ENCODE data around the gene ZNF772. TPM values are rescaled to one million over a fixed set of nuclear protein-coding genes. Genes with fewer than 3 reads are reported as not detected.
"Not testable (repeated sequence)": the region's sequence is repeated elsewhere in the genome, so short reads cannot be mapped to it uniquely, and the experiment has no call there.

ZNF772 gene
- total RNA-seq: 12.5 TPM

DNA sequence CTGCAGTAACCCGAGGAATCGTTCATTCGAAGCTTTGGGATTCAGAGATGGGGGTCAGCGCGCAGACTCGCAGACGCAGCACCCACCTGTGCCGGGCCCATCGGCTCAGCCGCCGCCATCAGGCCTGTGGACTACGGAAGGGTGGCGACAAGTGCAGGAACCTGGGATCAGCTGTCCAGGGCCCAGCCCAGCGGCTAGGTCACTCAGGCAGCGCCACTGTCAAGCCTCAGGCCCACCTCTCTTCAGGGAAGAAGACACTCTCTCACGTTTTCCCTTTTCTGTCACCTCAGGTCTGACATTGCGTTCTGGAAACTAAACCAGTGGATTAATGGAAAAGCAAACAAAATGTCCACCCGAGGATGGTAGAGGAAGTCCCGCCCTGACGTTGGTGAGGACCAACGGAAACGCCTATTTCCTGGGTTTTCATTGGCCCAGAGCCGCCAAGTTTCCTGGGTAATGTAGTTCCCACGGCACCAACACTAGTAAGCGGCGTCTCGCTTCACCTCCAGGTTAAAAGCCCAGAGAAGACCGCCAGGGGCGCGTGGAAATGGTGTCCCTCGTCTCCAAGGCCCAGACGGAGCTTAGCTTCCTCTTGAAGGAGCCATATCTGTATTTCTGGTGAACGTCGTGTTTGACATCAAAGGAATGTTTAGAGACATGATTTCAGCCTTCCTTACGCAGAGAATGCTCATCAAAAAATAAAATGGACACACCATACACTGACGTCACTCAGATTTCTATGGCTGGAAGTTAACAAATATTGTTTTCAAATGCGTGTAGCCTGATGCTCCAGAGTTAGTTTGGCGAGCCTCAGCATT is at the start of gene ZNF772:
Gene ZNF772, minus strand, starts transcription at position 376 of the 818 bp plus-strand sequence. Its CDS starts 257 bp downstream, at position 119.
- DNase-seq (ENCODE audit: low spot score): peak; percentile 90
- intact Hi-C loops (cut with DNase I): no loop called here
- ATAC-seq: peak; percentile 100

DNA sequence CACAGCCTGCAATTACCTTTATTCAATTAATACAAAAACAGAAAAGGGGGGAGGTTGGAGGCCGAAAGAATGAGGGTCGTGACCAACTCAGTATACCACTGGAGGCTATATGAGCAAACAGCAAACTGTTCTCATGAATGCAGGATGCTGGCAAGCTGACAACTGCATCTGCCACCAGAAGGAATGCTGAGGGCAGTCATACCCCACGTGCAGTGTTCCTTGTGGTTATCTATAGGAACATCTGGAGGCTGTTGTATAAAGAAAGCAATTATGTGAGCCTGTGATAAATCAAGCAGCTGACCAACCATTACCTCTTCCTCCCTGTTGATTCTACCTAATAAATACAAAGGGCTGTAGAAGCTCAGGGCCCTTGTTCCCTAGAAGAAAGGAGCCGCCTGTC is 40.7 kb upstream of the ZNF772 start:
- intact Hi-C loops (cut with DNase I); DNase-seq (ENCODE audit: low spot score); ATAC-seq: not testable (repeated sequence)

DNA sequence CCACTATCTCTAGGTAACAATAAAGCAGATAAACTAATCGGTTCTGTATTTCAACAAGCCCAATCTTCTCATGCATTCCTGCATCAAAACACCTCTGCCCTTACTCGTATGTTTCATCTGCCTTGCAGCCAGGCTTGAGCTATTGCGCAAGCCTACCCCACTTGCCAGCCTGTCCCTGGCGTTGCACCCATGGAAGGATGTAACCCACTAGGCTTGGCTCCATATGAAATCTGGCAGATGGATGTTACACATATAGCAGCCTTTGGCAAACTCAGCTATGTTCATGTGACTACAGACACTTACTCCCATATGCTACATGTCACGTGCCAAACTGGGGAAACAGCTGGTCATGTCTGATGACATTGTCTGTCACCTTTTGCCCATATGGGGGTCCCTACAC is 37.9 kb upstream of the ZNF772 start:
- intact Hi-C loops (cut with DNase I): no loop called here
- DNase-seq (ENCODE audit: low spot score) (no peak), ATAC-seq (no peak)

DNA sequence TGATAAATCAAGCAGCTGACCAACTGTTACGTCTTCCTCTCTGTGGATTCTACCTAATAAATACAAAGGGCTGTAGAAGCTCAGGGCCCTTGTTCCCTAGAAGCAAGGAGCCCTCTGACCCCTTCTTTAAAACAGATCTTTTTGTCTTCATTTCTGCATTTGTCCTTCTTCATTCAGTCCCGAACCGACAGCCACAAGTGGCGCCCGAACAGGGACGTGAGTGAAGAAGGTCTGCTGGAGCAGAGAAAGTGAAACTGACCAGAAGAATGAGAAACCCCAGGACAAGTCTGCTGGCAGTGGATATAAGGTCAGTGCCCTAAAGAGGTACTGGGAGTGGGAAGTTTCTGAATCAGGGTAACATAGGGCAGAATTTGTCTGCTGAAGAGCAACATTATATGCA is 35.5 kb upstream of the ZNF772 start:
- DNase-seq (ENCODE audit: low spot score): no peak
- intact Hi-C loops (cut with DNase I): no loop called here

DNA sequence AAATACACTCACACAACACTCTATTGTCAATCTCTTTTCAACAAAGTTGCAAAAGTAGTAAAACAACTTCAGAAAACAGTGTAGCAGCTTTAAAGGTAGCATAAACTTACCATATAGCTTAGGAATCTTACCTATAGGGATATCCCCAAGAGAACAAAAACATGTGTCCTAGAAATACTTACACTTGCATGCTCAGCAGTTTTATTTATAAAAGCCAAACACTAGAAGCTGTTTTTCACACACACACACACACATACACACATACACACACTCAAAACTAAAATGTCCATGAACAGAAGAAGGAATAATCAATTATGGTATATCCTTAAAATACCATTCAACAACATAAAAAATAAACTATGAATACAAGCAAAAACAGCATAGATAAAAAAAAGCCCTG is 34.1 kb upstream of the ZNF772 start:
- ATAC-seq (no peak), DNase-seq (ENCODE audit: low spot score) (no peak)
- intact Hi-C loops (cut with DNase I): no loop called here

More for the DNA sequence above, 35.5 kb upstream of the ZNF772 start:
- ATAC-seq: no peak

DNA sequence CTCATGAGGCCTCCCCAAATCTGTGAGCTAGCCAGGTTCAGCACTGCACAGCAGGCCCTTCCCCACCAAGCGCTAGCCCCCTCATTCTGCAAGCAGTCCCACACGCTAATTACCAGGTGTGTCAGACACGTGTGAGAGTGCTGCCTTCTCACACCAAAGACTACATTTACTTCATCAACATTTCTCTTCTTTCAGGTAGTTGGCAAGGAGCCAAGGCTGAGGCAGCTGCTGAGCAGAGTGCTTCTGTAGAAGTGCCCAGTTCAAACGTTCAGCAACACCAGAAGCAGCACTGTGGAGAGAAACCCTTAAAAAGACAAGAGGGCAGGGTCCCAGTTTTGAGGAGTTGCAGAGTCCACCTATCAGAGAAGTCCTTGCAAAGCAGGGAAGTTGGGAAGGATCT is 28.8 kb upstream of the ZNF772 start:
- DNase-seq (ENCODE audit: low spot score): no peak
- intact Hi-C loops (cut with DNase I): no loop called here
- ATAC-seq: no peak

DNA sequence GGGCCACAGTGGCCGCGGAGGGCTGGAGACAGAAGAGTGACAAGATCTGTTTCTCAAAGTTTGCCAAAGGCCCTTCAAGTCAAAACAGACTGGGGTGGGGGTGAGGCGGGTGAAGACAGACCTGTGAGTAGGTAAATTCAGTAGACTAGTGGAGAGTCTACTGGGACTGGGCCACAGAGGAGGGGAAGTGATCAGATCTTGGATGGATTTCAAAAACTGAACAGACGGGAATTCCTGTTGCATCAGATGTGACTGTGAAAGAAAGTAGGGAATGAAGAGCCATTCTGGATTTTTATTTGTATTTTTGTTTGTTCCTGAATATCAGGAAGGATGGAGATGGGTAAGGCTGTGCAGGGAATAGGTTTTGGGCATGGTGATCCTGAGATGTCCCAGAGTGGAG is 23.0 kb upstream of the ZNF772 start:
- intact Hi-C loops (cut with DNase I); DNase-seq (ENCODE audit: low spot score): not testable (repeated sequence)
- peak; percentile 20 for ATAC-seq

DNA sequence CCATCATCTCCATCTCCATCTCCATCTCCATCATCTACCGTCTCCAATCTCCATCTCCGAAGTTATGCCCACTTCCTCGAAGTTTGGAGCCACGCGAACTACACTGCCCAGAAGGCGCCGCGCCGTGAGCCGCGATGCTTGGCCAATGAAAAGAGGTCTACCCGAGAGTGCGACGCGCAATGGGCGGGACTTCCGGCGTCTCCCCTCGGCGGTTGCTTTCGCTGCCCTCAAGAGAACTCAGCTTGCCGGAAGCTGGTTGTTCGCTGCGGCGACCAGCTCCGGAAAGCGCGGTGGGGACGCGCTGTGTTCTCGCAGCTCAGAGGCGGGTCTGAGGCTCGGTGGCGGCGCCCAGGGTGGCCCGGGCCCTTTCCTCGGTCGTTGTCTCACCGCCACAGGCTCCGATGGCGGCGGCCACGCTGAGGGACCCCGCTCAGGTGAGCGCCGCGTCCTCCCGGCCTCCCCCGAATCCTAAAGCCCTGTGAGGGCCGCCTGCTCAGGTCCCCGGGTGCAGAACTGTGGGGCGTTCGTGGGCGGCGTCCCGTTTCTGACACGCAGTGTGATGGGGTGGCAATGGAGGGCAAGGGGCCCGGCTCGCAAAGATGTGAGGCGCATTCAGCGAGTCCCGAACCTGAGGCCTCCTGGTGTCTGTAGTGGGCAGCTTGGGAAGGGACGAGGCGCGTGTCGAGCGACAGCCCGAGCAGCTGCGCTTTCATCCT is 22.5 kb upstream of the ZNF772 start, which contains the start of gene ZNF773:
Gene ZNF773, plus strand, starts transcription at position 259 of the 716 bp plus-strand sequence. Its CDS starts 143 bp downstream, at position 402.
- intact Hi-C loops (cut with DNase I): not testable (repeated sequence)
- DNase-seq (ENCODE audit: low spot score) (peak; percentile 96), ATAC-seq (peak; percentile 100)

DNA sequence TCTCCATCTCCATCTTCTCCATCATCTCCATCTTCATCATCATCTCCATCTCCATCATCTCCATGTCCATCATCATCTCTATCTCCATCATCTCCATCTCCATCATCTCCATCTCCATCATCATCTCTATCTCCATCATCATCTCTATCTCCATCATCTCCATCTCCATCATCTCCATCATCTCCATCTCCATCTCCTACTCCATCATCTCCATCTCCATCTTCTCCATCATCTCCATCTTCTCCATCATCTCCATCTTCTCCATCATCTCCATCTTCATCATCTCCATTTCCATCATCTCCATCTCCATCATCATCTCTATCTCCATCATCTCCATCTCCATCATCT is 21.9 kb upstream of the ZNF772 start:
- ATAC-seq; intact Hi-C loops (cut with DNase I); DNase-seq (ENCODE audit: low spot score): not testable (repeated sequence)

DNA sequence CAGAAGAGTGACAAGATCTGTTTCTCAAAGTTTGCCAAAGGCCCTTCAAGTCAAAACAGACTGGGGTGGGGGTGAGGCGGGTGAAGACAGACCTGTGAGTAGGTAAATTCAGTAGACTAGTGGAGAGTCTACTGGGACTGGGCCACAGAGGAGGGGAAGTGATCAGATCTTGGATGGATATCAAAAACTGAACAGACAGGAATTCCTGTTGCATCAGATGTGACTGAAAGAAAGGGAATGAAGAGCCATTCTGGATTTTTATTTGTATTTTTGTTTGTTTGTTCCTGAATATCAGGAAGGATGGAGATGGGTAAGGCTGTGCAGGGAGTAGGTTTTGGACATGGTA is 10.9 kb upstream of the ZNF772 start:
- intact Hi-C loops (cut with DNase I); DNase-seq (ENCODE audit: low spot score): not testable (repeated sequence)
- peak; percentile 18 for ATAC-seq

DNA sequence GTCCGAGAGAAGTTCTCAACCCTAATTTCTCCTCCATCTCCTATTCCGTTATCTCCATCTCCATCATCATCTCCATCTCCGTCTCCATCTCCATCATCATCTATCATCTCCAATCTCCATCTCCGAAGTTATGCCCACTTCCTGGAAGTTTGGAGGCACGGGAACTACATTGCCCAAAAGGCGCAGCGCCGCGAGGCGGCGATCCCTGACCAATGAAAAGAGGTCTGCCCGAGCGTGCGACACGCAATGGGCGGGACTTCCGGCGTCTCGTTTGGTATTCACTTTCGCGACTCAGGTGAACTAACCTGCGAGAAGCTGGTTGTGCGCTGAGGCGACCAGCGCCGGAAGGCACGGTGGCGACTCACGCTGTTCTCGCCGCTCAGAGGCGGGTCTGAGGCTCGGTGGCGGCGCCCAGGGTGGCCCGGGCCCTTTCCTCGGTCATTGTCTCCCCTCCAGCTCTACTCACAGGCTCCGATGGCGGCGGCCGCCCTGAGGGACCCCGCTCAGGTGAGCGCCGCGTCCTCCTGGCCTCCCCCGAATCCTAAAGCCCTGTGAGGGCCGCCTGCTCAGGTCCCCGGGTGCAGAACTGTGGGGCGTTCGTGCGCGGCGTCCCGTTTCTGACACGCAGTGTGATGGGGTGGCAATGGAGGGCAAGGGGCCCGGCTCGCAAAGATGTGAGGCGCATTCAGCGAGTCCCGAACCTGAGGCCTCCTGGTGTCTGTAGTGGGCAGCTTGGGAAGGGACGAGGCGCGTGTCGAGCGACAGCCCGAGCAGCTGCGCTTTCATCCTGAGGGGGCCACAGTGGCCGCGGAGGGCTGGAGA is 10.3 kb upstream of the ZNF772 start, which contains the start of gene ZNF419:
Gene ZNF419, plus strand, starts transcription at position 274 of the 822 bp plus-strand sequence. Its CDS starts 201 bp downstream, at position 475.
- intact Hi-C loops (cut with DNase I): not testable (repeated sequence)
- DNase-seq (ENCODE audit: low spot score) (peak; percentile 94), ATAC-seq (peak; percentile 100)

DNA sequence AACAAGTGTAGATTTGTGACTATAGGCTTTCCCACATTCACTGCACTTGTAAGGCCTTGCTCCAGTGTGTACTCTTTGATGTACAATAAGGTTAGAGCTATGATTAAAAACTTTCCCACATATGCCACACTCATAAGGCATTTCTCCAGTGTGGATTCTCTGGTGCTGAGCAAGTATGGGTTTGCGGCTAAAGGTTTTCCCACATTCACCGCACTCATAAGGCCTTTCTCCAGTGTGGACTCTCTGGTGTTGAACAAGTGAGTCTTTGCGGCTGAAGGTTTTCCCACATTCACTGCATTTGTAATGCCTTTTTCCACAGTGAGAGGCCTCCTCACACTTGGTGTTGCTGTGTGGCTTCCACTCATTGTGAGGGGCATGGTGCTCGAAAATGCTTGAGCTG is 3.7 kb downstream of the ZNF772 start:
- intact Hi-C loops (cut with DNase I): no loop called here
- no peak for DNase-seq (ENCODE audit: low spot score)
- ATAC-seq: no peak

DNA sequence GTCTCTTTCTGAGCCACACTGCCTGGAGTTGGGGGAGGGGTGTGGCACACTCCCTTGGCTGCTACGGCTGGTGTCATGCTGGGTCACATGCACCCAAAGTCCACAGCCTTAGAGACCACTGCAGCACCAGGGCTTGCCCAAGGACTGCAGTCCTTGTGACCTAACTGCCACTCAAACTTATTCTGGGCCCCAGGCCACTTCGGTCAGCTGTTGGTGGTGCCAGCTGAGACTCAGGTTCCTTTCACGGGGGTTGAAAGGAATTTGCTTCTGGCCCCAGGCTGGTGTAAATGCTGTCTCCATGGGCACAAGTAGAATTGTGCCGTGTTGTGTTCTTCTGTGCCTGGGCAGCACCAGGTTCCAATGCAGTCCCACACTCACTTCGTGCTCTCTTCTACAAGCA is 10.9 kb downstream of the ZNF772 start:
- ATAC-seq (no peak), DNase-seq (ENCODE audit: low spot score) (no peak)
- intact Hi-C loops (cut with DNase I): no loop called here

DNA sequence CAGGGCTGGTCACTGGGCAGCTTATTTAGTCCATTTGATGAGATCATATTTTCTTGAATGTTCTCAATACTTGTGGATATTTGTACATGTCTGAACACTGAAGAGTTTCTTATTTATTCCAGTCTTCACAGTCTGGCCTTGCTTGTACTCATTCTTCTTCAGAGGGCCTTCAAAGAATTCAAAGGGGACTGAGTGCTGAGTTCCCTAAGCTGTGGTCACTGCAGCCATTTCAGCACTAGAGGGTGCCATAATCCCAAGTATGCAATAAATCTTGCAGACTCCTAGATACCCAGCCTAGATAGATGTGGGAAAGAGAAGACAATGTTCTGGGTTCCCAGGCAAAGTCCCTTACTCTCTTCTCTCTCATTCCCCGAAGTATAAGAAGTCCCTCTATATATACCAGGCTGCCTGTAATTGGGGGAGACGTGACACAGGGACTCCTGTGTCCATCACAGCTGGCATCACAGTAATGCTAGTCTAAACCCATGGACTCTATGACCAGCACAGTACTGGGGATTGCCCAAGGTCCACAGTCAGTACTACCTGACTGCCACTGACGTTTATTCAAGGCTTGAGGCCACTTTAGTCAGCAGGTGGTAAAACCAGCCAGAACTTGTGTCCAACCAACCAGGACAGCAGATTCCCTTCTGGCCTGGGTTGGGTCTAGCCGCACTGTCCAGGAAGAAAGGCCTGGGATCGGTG is 11.5 kb downstream of the ZNF772 start:
- DNase-seq (ENCODE audit: low spot score) (no peak), ATAC-seq (no peak)
- intact Hi-C loops (cut with DNase I): no loop called here

DNA sequence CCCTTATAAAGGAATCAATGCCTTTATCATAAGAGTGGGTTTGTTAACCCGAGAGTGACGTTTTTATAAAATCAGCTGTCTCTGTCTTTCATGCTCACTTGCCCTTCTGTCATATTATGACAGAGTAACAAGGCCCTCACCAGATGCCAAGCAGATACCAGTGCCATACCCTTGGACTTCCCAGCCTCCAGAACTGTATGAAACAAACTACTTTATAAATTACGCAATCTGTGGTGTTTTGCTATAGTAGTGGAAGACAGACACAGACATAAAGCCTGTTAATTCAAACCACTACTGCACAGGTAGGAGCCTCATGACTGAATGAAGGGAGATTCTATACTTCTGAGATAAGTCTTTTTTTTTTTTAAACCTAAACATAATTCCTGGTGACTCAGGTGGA is 25.1 kb downstream of the ZNF772 start:
- intact Hi-C loops (cut with DNase I): no loop called here
- ATAC-seq (no peak), DNase-seq (ENCODE audit: low spot score) (no peak)

DNA sequence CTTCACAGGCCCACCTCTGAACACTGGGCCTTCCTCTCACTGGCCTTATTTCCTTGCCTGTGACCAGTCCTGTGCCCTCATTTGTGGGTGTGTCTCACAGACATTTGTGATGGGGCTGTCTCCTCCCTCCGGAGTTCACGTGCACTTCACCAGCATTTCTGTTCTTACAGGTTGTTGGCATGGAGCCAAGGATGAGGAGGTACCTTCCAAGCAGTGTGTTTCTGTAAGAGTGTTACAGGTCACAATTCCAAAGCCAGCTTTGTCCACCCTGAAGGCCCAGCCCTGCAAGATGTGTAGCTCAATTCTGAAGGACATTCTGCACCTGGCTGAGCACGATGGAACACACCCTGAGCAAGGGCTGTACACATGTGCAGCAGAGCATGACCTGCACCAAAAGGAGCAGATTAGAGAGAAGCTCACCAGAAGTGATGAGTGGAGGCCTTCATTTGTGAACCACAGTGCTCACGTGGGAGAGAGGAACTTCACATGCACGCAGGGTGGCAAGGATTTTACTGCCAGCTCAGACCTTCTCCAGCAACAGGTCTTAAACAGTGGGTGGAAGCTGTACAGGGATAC is 34.2 kb downstream of the ZNF772 start:
- DNase-seq (ENCODE audit: low spot score) (no peak), ATAC-seq (no peak)
- intact Hi-C loops (cut with DNase I): loop anchor here (5.0 kb wide), 1 partner anchor 696 kb away; no protein-coding TSS in a partner anchor

DNA sequence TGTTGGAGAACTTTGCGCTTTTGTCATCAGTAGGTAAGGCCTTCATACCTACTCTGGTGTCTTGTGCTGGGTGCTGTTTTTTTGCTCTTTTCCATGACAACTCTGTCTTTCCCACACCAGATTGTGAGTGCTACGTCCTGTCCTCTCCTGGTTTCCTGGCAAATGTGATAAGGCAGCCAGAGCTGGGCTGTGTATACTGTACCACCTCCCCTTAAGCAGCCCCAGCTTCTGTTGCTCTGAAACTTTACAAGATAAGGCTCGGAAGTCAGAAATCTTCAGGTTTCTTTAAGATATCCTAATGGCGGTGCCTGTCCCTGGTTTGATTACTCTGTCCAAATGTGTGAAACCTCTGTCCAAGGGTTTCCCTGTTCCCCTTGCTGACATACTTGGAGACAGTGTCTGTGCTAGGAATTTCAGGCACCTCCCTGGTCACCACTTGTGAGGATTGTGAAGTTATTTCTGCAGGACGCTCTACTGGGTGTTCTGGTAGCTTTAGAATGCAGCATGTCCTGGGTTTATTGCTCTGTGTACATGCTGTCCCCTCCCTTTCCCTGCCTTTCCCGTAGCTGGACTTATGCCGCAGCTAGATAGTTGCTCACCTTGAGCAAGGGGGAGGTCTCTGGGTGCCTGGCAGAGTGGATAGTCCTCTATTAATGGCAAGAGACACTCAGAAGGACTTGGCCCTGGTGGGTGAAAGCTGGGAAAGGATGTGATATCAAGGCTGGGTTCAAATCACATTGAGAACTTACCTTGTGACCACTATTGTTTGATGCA is 35.2 kb downstream of the ZNF772 start:
- ATAC-seq (no peak), DNase-seq (ENCODE audit: low spot score) (no peak)
- intact Hi-C loops (cut with DNase I): loop anchor here (5.0 kb wide), 1 partner anchor 695 kb away; no protein-coding TSS in a partner anchor

DNA sequence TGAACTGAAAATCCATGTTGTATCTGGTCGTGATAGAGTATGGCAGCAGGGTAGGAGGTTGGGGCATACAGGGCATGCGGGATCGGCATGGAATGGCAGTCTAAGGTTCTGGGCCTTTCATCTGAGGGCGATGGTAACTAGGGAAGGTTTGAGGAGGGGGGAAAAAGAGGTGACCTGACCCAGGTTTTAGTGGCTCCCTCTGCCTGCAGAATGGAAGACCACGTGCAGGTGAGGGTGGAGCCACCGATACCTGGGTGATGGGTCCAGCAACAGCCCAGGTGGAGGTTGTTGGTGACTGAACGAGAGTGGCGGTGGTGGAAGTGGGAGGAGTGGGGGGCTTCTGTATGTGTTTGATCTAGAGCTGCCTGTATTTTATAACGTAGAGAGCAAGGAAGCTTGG is 38.4 kb downstream of the ZNF772 start:
- intact Hi-C loops (cut with DNase I): no loop called here
- DNase-seq (ENCODE audit: low spot score): no peak
- no peak for ATAC-seq
